H1 (cell line): ENCODE data around the gene MORN5. TPM values are rescaled to one million over a fixed set of nuclear protein-coding genes. Genes with fewer than 3 reads are reported as not detected.

Source experiments
- CTCF ChIA-PET: fragments of 300-600 bp; sonication (Branson Sonifier 250); formaldehyde crosslinking; loops from one replicate; lab custom pipeline; 2021; ENCODE audit not compliant: partially characterized antibody; lab: Charles Lee
- POLR2A ChIA-PET: fragments of 300-600 bp; sonication (Branson Sonifier 250); formaldehyde crosslinking; loops from one replicate; lab custom pipeline; 2021; ENCODE audit warnings: inconsistent platforms; ENCODE audit not compliant: partially characterized antibody; lab: Charles Lee
- DNase-seq, 2 experiments: peaks; one replicate each; pipeline versions ENCODE4 v3.0.0 to v3.0.0-alpha.2; 2010 to 2022; ENCODE audit warnings: low spot score in 2 of 2, low read depth in 1 of 2, mixed read lengths in 1 of 2
- FAIRE-seq: peaks from 2 replicates; lab custom pipeline; 2011; peaks lifted over from hg19 to GRCh38; lab: Jason Lieb, UNC
- H2AFZ ChIP-seq: 2 replicates; pipeline ENCODE4 v1.8.1; 2012; ENCODE audit warnings: low read length, inconsistent platforms
- H2AK5ac ChIP-seq: 2 replicates; pipeline ENCODE4 v1.6.1; 2013; ENCODE audit warnings: low read depth, low read length
- H2BK120ac ChIP-seq: replicated peaks from 2 replicates; pipeline ENCODE3; 2013; ENCODE audit warnings: low read depth, low read length, inconsistent platforms
- H2BK12ac ChIP-seq: 2 replicates; pipeline ENCODE4 v1.6.1; 2013; ENCODE audit warnings: low read depth, low read length
- H2BK15ac ChIP-seq: 2 replicates; pipeline ENCODE4 v1.6.1; 2013; ENCODE audit warnings: low read length
- H2BK20ac ChIP-seq: 2 replicates; pipeline ENCODE4 v1.6.1; 2013; ENCODE audit warnings: low read length
- H2BK5ac ChIP-seq: 2 replicates; pipeline ENCODE4 v1.6.1; 2013; ENCODE audit warnings: low read depth, low read length
- H3K14ac ChIP-seq: 2 replicates; pipeline ENCODE4 v1.6.1; 2013; ENCODE audit warnings: inconsistent platforms; ENCODE audit not compliant: insufficient read length
- H3K18ac ChIP-seq: 2 replicates; pipeline ENCODE4 v1.6.1; 2013; ENCODE audit warnings: low read length; ENCODE audit errors: extremely low read depth
- H3K23ac ChIP-seq: 2 replicates; pipeline ENCODE4 v1.6.1; 2013; ENCODE audit warnings: inconsistent platforms; ENCODE audit not compliant: insufficient read length
- H3K23me2 ChIP-seq: 2 replicates; pipeline ENCODE4 v1.6.1; 2013; ENCODE audit warnings: low read depth, low read length
- H3K27ac ChIP-seq: 2 replicates; pipeline ENCODE4 v1.6.1; 2011; ENCODE audit warnings: low read depth, low read length, inconsistent platforms
- H3K27me3 ChIP-seq, 4 experiments: replicated peaks in 1 of 4; 1 replicate in 1 of 4; 2 replicates in 3 of 4; pipeline versions ENCODE4 v1.6.1 to v1.8.1; 2011 to 2013; ENCODE audit warnings: low read length in 3 of 4, mild to moderate bottlenecking in 3 of 4, inconsistent platforms in 2 of 4, mixed read lengths in 2 of 4, moderate library complexity in 1 of 4; ENCODE audit not compliant: control insufficient read depth in 3 of 4, insufficient read depth in 3 of 4; ENCODE audit errors: extremely low read depth in 1 of 4
- H3K36me3 ChIP-seq, 4 experiments: 2 replicates each; pipeline versions ENCODE4 v1.6.1 to v1.8.1; 2011 to 2013; ENCODE audit warnings: mild to moderate bottlenecking in 4 of 4, low read length in 3 of 4, moderate library complexity in 2 of 4, control low read depth in 1 of 4, inconsistent platforms in 1 of 4; ENCODE audit not compliant: insufficient read depth in 4 of 4, control insufficient read depth in 2 of 4
- H3K4ac ChIP-seq: replicated peaks from 2 replicates; pipeline ENCODE3; 2013; ENCODE audit warnings: low read length, low read depth, mixed read lengths, inconsistent platforms; ENCODE audit not compliant: insufficient read length
- H3K4me1 ChIP-seq, 4 experiments: replicated peaks in 1 of 4; 1 replicate in 1 of 4; 2 replicates in 3 of 4; pipeline versions ENCODE4 v1.6.1 to v1.8.1; 2011 to 2013; ENCODE audit warnings: low read length in 3 of 4, inconsistent platforms in 2 of 4, mixed read lengths in 1 of 4; ENCODE audit not compliant: insufficient read depth in 4 of 4, control insufficient read depth in 3 of 4
- H3K4me2 ChIP-seq, 2 experiments: 2 replicates each; pipeline versions ENCODE4 v1.6.1 to v1.8.1; 2011 to 2013; ENCODE audit warnings: low read depth in 2 of 2, low read length in 2 of 2, control low read depth in 1 of 2, inconsistent platforms in 1 of 2, mild to moderate bottlenecking in 1 of 2; ENCODE audit not compliant: insufficient read depth in 1 of 2
- H3K4me3 ChIP-seq, 4 experiments: fragments of 200-600, 300-600 bp in 1 of 4; sonication (generic), shearing (Covaris generic), sonication (Bioruptor Twin) in 1 of 4; 2 replicates each; pipeline versions ENCODE4 v1.5.1 to v1.8.1; 2011 to 2016; ENCODE audit warnings: low read length in 4 of 4, low read depth in 3 of 4, control low read depth in 2 of 4, inconsistent platforms in 2 of 4, mild to moderate bottlenecking in 2 of 4, mixed read lengths in 1 of 4, moderate library complexity in 1 of 4; ENCODE audit not compliant: insufficient read depth in 2 of 4; ENCODE audit errors: extremely low read depth in 1 of 4
- H3K56ac ChIP-seq: replicated peaks from 2 replicates; pipeline ENCODE3; 2013; ENCODE audit warnings: low read depth, mild to moderate bottlenecking, mixed read lengths, low read length, inconsistent platforms; ENCODE audit not compliant: insufficient read length
- H3K79me1 ChIP-seq: 2 replicates; pipeline ENCODE4 v1.6.1; 2013; ENCODE audit warnings: low read depth, low read length, control low read depth
- H3K79me2 ChIP-seq, 2 experiments: 2 replicates each; pipeline versions ENCODE4 v1.6.1 to v1.8.1; 2012 to 2013; ENCODE audit warnings: low read length in 2 of 2, mild to moderate bottlenecking in 2 of 2, inconsistent platforms in 1 of 2; ENCODE audit not compliant: insufficient read depth in 2 of 2, control insufficient read depth in 1 of 2
- H3K9ac ChIP-seq, 4 experiments: replicated peaks in 1 of 4; 1 replicate in 1 of 4; 2 replicates in 3 of 4; pipeline versions ENCODE4 v1.6.1 to v1.8.1; 2011 to 2013; ENCODE audit warnings: low read depth in 3 of 4, low read length in 3 of 4, control low read depth in 2 of 4, mild to moderate bottlenecking in 2 of 4, moderate library complexity in 2 of 4, inconsistent platforms in 1 of 4; ENCODE audit errors: extremely low read depth in 1 of 4
- H3K9me3 ChIP-seq, 2 experiments: 2 replicates each; pipeline versions ENCODE4 v1.6.1 to v1.8.1; 2012 to 2013; ENCODE audit warnings: mild to moderate bottlenecking in 2 of 2, moderate library complexity in 2 of 2, control low read depth in 1 of 2, inconsistent platforms in 1 of 2, low read depth in 1 of 2, low read length in 1 of 2, mixed read lengths in 1 of 2; ENCODE audit not compliant: insufficient read depth in 2 of 2
- H4K20me1 ChIP-seq, 2 experiments: replicated peaks in 1 of 2; 2 replicates each; pipeline versions ENCODE3 to v1.8.1; 2011 to 2013; ENCODE audit warnings: inconsistent platforms in 2 of 2, low read length in 2 of 2, mild to moderate bottlenecking in 1 of 2; ENCODE audit not compliant: insufficient read depth in 2 of 2, control insufficient read depth in 1 of 2
- H4K5ac ChIP-seq: 2 replicates; pipeline ENCODE4 v1.6.1; 2013; ENCODE audit warnings: low read length, low read depth, mixed read lengths, inconsistent platforms; ENCODE audit not compliant: insufficient read length
- H4K8ac ChIP-seq: 2 replicates; pipeline ENCODE4 v1.8.0; 2013; ENCODE audit warnings: mild to moderate bottlenecking, moderate library complexity, low read length, inconsistent platforms; ENCODE audit not compliant: insufficient read depth; ENCODE audit errors: extremely low read depth
- H4K91ac ChIP-seq: replicated peaks from 2 replicates; pipeline ENCODE3; 2013; ENCODE audit warnings: low read length, mixed read lengths, inconsistent platforms; ENCODE audit not compliant: insufficient read length
- CTCF ChIP-seq, 3 experiments: IDR thresholded peaks; 1 replicate in 2 of 3; 2 replicates in 1 of 3; pipeline versions ENCODE4 v1.5.1 to v1.6.1; 2011; ENCODE audit warnings: low read length in 3 of 3, mild to moderate bottlenecking in 3 of 3, inconsistent platforms in 2 of 3, low read depth in 1 of 3, moderate library complexity in 1 of 3; ENCODE audit not compliant: insufficient read depth in 1 of 3; ENCODE audit errors: control extremely low read depth in 1 of 3
- PHF8 ChIP-seq: fragments of 200-600 bp; sonication (generic); conservative IDR thresholded peaks from 2 replicates; pipeline ENCODE4 v1.7.1; 2012; ENCODE audit warnings: low read depth, mild to moderate bottlenecking, inconsistent platforms, low read length, moderate library complexity
- WGBS, 2 experiments: shearing (Covaris generic) in 1 of 2; methylation state at CpG; one replicate each; pipeline versions ENCODE4 v1.1.6 to v1.1.7; 2013 to 2015; ENCODE audit warnings: low lambda C conversion rate in 2 of 2, mixed read lengths in 2 of 2, inconsistent platforms in 1 of 2, low coverage in 1 of 2, missing lambda C conversion rate in 1 of 2; ENCODE audit not compliant: insufficient replicate concordance in 2 of 2, insufficient coverage in 1 of 2, insufficient read length in 1 of 2; ENCODE audit errors: extremely low coverage in 1 of 2, missing lambda C conversion rate in 1 of 2; 5-methylcytosine and 5-hydroxymethylcytosine counted together
- polyA plus RNA-seq, 7 experiments: library from polyadenylated mRNA; depleted of rRNA in 3 of 7; stranded (reverse) in 5 of 7; unstranded in 2 of 7; fragments of >200 nt in 5 of 7; fragments of 200-250 nt in 2 of 7; gene quantifications; 1 replicate in 5 of 7; 2 replicates in 1 of 7; 4 replicates in 1 of 7; pipeline versions ENCODE4 v1.2.1 to v1.2.3, GENCODE V29; 2011 to 2013; ENCODE audit warnings: missing spikeins in 2 of 7, mixed read lengths in 2 of 7
- total RNA-seq: library from RNA; stranded (reverse); fragmentation: NEBNext Ultra II Directional; extraction: Animal tissue kit (Norgen Biotek cat#: 25700); gene quantifications from 2 replicates; pipeline ENCODE4 v1.2.1, GENCODE V29; 2021

The MORN5 gene
- total and polyA plus RNA-seq, 2 of the 8 experiments (the other 6 are each of a cell fraction or from before 2014, with no cell fraction given): not detected

- TF ChIP-seq PHF8 (no peak), CTCF (IDR thresholded peaks at IDR 0.05; ENCODE audit: control extremely low read depth in 1 of 3, insufficient read depth in 1 of 3, low read depth in 1 of 3, low read length in 3 of 3) (peak in 1 of 3 experiments; percentile 14; a peak in 1 of 4 replicates)
- Histone ChIP-seq H2BK20ac (no peak overlapping the region), H3K79me1 (no peaks in the 10 kb centered on the region; the same call in 1 of the 2 replicates), H2BK120ac (no peak overlapping the region), H3K56ac (no peak overlapping the region), H3K27ac (no peak overlapping the region), H4K5ac (no peak overlapping the region), H3K27me3 (no peaks in the 10 kb centered on the region), H3K36me3 (peaks cover 2 to 17% (median 7%) of the 10 kb centered on the region in 4 experiments; a peak in 5 of 8 replicates), H2AFZ (no peak overlapping the region), H2AK5ac (no peak overlapping the region), H2BK5ac (no peak overlapping the region), H3K14ac (no peak overlapping the region), H3K9ac (no peak overlapping the region), H2BK15ac (no peak overlapping the region), H3K79me2 (peaks cover 0 to 6% of the 10 kb centered on the region in 2 experiments; a peak in 2 of 4 replicates), H4K20me1 (peaks cover 0 to 4% of the 10 kb centered on the region in 2 experiments), H3K18ac (no peak overlapping the region), H4K91ac (no peak overlapping the region), H3K23ac (no peak overlapping the region), H4K8ac (no peak overlapping the region), H3K4ac (no peak overlapping the region), H3K4me3 (no peak overlapping the region), H2BK12ac (no peak overlapping the region), H3K23me2 (no peaks in the 10 kb centered on the region; the same call in 1 of the 2 replicates), H3K4me1 (no peaks in the 10 kb centered on the region), H3K9me3 (no peaks in the 10 kb centered on the region), H3K4me2 (no peak overlapping the region)
- DNase-seq: no peak
- 90% methylated on average over 4 of the region's 4 CpGs; no CpG with 5 or more reads in 1 of the 2 experiments for WGBS, 2 experiments
- POLR2A ChIA-PET: no interaction called here
- CTCF ChIA-PET: interaction anchor here (0.7 to 5.3 kb wide), 8 partner anchors 7 to 188 kb away, joined by 3 to 34 read pairs (median 3); no protein-coding TSS in a partner anchor
- FAIRE-seq: no peak
Observed at GRCh38 chr9:122151267-122151828, 8.4 kb upstream of the MORN5 start.
